HCT116 (cell line): ENCODE data around the gene GATAD2A.

Source experiments
- CTCF ChIP-seq, 3 experiments: fragments of 200-600 bp in 1 of 3; sonication (generic) in 1 of 3; IDR thresholded peaks in 2 of 3; conservative IDR thresholded peaks in 1 of 3; 2 replicates each; pipeline ENCODE4 v1.5.1; 2012 to 2017; ENCODE audit warnings: low read depth in 2 of 3, low read length in 2 of 3, antibody characterized with exemption in 1 of 3, borderline replicate concordance in 1 of 3, control low read depth in 1 of 3, mild to moderate bottlenecking in 1 of 3, mixed read lengths in 1 of 3, mixed run types in 1 of 3, moderate library complexity in 1 of 3; ENCODE audit not compliant: insufficient read depth in 1 of 3
- ELF1 ChIP-seq: IDR thresholded peaks from 2 replicates; pipeline ENCODE4 v1.6.1; 2012; ENCODE audit warnings: low read depth, borderline replicate concordance

GRCh38 chr19:19525611-19526380 is 120.3 kb downstream of the GATAD2A start:
- TF ChIP-seq CTCF (IDR thresholded peaks at IDR 0.05 in 2 of 3, conservative IDR thresholded peaks at IDR 0.05 in 1 of 3; ENCODE audit: borderline replicate concordance in 1 of 3, insufficient read depth in 1 of 3, low read depth in 2 of 3, low read length in 2 of 3) (no peak), ELF1 (no peak)
